Right atrium auricular region (tissue), 2 donors: ENCODE measurements around the gene EIF5. TPM values are rescaled to one million over a fixed set of nuclear protein-coding genes. Genes with fewer than 3 reads are reported as not detected.

Experiments
- DNase-seq: peaks from one replicate; pipeline ENCODE4 v3.0.0-alpha.2; 2019; ENCODE audit warnings: low spot score
- H3K27ac ChIP-seq, 2 donors: fragments of 200-600 bp; sonication (generic); 1 replicate in 1 of 2; 2 replicates in 1 of 2; pipeline ENCODE4 v1.5.1; 2016 to 2019
- H3K27me3 ChIP-seq, 2 donors: fragments of 200-600 bp; sonication (generic); one replicate each; pipeline versions ENCODE4 v1.5.1 to v1.6.0; 2017 to 2019
- H3K36me3 ChIP-seq: fragments of 200-600 bp; sonication (generic); one replicate; pipeline ENCODE4 v1.5.1; 2016
- H3K4me1 ChIP-seq, 2 donors: fragments of 200-600 bp; sonication (generic); one replicate each; pipeline versions ENCODE4 v1.5.1 to v1.6.0; 2017 to 2019
- H3K4me3 ChIP-seq, 2 donors: fragments of 200-600 bp; sonication (generic); 1 replicate in 1 of 2; 2 replicates in 1 of 2; pipeline ENCODE4 v1.5.1; 2017 to 2019; ENCODE audit warnings: mild to moderate bottlenecking in 1 of 2, moderate library complexity in 1 of 2
- H3K9me3 ChIP-seq, 2 donors: fragments of 200-600 bp; sonication (generic); one replicate each; pipeline ENCODE4 v1.5.1; 2019
- CTCF ChIP-seq, 2 donors: fragments of 200-600 bp; sonication (generic); IDR thresholded peaks; one replicate each; pipeline ENCODE4 v1.5.1; 2019; ENCODE audit warnings: antibody characterized with exemption in 2 of 2
- total RNA-seq, 2 donors: library from RNA; depleted of rRNA; stranded (reverse); fragments of >200 nt; gene quantifications; one replicate each; pipeline ENCODE4 v1.1.0, GENCODE V29; 2016

EIF5 gene
- total RNA-seq, 2 donors from 2014 or later = 175 to 205 TPM

GRCh38 chr14:103288076-103288766 is 45.8 kb upstream of the EIF5 start:
- peak; percentile 28 for DNase-seq
- no peak overlapping the region for H3K27ac ChIP-seq
- no peak overlapping the region for H3K4me3 ChIP-seq
- H3K36me3 ChIP-seq = no peaks in the 10 kb centered on the region
- H3K27me3 ChIP-seq = peaks cover 0 to 3% of the 10 kb centered on the region in 2 donors
- no peaks in the 10 kb centered on the region for H3K9me3 ChIP-seq
- no peak for TF ChIP-seq CTCF (IDR thresholded peaks at IDR 0.05)
- H3K4me1 ChIP-seq = no peaks in the 10 kb centered on the region

GRCh38 chr14:103290056-103290455 is 44.0 kb upstream of the EIF5 start:
- H3K27me3 ChIP-seq = peaks cover 0 to 3% of the 10 kb centered on the region in 2 donors
- H3K4me3 ChIP-seq = no peak overlapping the region

GRCh38 chr14:103290494-103290893 is 43.5 kb upstream of the EIF5 start:
- no peak for DNase-seq
- H3K4me3 ChIP-seq = no peak overlapping the region
- H3K27ac ChIP-seq = no peak overlapping the region
- H3K27me3 ChIP-seq = peaks cover 0 to 3% of the 10 kb centered on the region in 2 donors
- TF ChIP-seq CTCF (IDR thresholded peaks at IDR 0.05) = no peak
- no peaks in the 10 kb centered on the region for H3K9me3 ChIP-seq
- no peaks in the 10 kb centered on the region for H3K36me3 ChIP-seq
- H3K4me1 ChIP-seq = no peaks in the 10 kb centered on the region

More at GRCh38 chr14:103290056-103290455, 44.0 kb upstream of the EIF5 start:
- no peak for DNase-seq
- Histone ChIP-seq H3K27ac (no peak overlapping the region), H3K36me3 (no peaks in the 10 kb centered on the region), H3K9me3 (no peaks in the 10 kb centered on the region), H3K4me1 (no peaks in the 10 kb centered on the region)
- TF ChIP-seq CTCF (IDR thresholded peaks at IDR 0.05) = no peak

GRCh38 chr14:103290961-103291360 is 43.1 kb upstream of the EIF5 start:
- H3K27me3 ChIP-seq = peaks cover 0 to 3% of the 10 kb centered on the region in 2 donors
- H3K9me3 ChIP-seq = no peaks in the 10 kb centered on the region
- no peak overlapping the region for H3K27ac ChIP-seq
- TF ChIP-seq CTCF (IDR thresholded peaks at IDR 0.05) = no peak
- H3K4me3 ChIP-seq = no peak overlapping the region
- H3K4me1 ChIP-seq = no peaks in the 10 kb centered on the region
- H3K36me3 ChIP-seq = no peaks in the 10 kb centered on the region
- no peak for DNase-seq

GRCh38 chr14:103292426-103293374 is 41.3 kb upstream of the EIF5 start:
- Histone ChIP-seq H3K27me3 (no peaks in the 10 kb centered on the region), H3K4me3 (no peak overlapping the region), H3K9me3 (no peaks in the 10 kb centered on the region), H3K27ac (no peak overlapping the region), H3K4me1 (no peaks in the 10 kb centered on the region), H3K36me3 (no peaks in the 10 kb centered on the region)
- peak; percentile 81 for DNase-seq
- TF ChIP-seq CTCF (IDR thresholded peaks at IDR 0.05) = peak; percentile 81 to 94
